GM13976 (cell line): ENCODE results near the gene COPE.

Experiments used
- DNase-seq: peaks from one replicate; pipeline ENCODE4 v3.0.0; 2012; ENCODE audit warnings: low spot score
- CTCF ChIP-seq: IDR thresholded peaks from 2 replicates; pipeline ENCODE4 v1.5.1; 2012; ENCODE audit warnings: borderline replicate concordance, mild to moderate bottlenecking; ENCODE audit not compliant: insufficient read depth; ENCODE audit errors: extremely low read depth, missing control alignments, control extremely low read depth
- in situ Hi-C: fragments of 300-500 bp; cut with MboI; formaldehyde crosslinking; loops from one replicate; pipeline ENCODE4 v1.12.0; 2022; ENCODE audit warnings: low sequenced_read_pairs, mixed read lengths, inconsistent platforms; ENCODE audit not compliant: unreplicated experiment

Gene COPE

GRCh38 chr19:18865973-18866799 is 53.0 kb downstream of the COPE start:
- TF ChIP-seq CTCF: peak; percentile 96
- in situ Hi-C loops: no loop called here
- DNase-seq: peak; percentile 95

GRCh38 chr19:18865106-18865972 is 53.8 kb downstream of the COPE start:
- no peak for DNase-seq
- in situ Hi-C loops: no loop called here
- no peak for TF ChIP-seq CTCF

GRCh38 chr19:18863843-18864362 is 55.3 kb downstream of the COPE start:
- no peak for DNase-seq
- in situ Hi-C loops: no loop called here

DNA sequence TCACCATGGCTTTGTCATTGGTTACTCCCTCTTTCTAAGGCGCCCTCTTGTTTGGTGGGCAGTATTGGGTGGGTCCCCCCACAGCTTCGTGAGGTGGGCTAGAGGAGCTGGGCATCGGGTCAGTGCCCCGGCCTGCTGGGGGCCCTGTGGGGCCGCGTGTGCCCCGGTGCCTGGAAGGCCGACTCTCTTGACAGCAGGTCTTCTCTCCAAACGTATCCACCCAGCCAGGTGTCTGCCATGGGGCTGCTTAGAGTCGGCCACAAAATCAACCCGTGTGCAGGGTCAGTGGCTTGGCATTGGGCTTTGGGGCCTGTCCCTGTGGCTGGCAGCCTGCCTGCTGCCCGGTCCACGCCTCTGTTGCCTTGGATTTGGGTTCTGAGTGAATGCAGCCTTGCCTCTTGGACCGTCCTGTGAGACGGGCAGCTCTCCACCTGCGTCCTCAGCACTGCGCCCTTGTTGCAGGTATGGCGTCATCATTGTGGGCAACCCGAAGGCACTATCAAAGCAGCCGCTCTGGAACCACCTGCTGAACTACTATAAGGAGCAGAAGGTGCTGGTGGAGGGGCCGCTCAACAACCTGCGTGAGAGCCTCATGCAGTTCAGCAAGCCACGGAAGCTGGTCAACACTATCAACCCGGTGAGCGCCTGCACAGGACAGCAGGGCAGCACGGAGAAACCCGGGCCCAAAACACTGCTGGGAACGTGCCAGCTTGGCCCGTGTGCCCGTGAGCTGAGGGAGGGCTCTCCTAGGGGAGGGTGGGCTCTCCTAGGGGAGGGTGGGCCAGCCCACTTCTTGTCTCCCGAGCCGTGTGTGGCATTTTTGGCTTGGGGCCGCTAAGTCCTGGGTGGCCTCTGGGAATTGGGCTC is 56.0 kb downstream of the COPE start:
- TF ChIP-seq CTCF: no peak
- in situ Hi-C loops: no loop called here
- no peak for DNase-seq

More at GRCh38 chr19:18863843-18864362, 55.3 kb downstream of the COPE start:
- TF ChIP-seq CTCF: no peak

DNA sequence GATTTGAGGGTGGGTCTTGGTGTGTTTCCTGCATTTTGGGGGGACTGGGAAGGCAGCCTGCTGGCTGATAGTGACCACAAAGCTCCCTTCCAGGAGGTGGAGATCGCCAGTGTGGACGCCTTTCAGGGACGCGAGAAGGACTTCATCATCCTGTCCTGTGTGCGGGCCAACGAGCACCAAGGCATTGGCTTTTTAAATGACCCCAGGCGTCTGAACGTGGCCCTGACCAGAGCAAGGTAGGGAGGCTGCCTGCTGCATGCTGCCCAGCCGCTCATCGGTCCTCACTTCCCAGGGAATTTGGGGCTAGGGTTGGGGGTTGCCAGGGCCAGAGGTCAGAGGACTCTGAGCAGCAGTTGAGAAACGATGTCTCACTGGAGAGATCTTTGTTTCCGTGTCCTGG is 57.3 kb downstream of the COPE start:
- in situ Hi-C loops: no loop called here
- no peak for DNase-seq
- TF ChIP-seq CTCF: no peak

DNA sequence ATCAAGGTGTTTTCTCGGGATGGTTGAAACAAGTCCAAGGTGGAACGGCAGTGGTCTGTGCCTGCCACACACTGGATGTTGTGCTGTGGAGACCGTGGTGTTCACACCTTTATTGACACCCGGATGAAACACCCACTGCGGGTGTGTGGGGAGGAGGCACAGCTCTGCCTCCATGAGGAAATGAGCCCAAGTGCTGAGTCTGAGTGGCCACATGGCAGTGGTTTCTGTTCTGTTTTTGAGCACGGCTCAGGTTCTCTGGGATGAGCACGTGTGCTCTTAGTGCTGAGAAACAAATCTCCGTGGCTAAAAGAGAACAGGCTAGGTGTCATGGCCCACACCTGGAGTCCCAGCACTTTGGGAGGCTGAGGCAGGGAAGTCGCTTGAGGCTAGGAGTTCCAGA is 58.0 kb downstream of the COPE start:
- TF ChIP-seq CTCF: no peak
- no peak for DNase-seq
- in situ Hi-C loops: no loop called here
